ENCODE results near the gene PAIP1.

- no peak for TF ChIP-seq POLR2A (IDR thresholded peaks at IDR 0.05)
- no peak for TF ChIP-seq CTCF (IDR thresholded peaks at IDR 0.05)
- no peak for TF ChIP-seq EP300 (IDR thresholded peaks at IDR 0.05)
These were observed 44.8 kb upstream of the PAIP1 start for GRCh38 chr5:43601454-43602260.

Data from sigmoid colon (tissue), 4 donors.